CD14-positive monocyte (primary cell): Measurements from ENCODE around the gene CD44. TPM values are rescaled to one million over a fixed set of nuclear protein-coding genes. Genes with fewer than 3 reads are reported as not detected.
A peak's percentile ranks its signal among the peaks of the same experiment; 100 is the strongest.

Experiments
- DNase-seq, 3 donors: peaks; one replicate each; pipeline ENCODE4 v3.0.0-alpha.2; 2011 to 2022
- H2AFZ ChIP-seq: 2 replicates; pipeline ENCODE4 v1.6.0; 2012; ENCODE audit warnings: mild to moderate bottlenecking, low read depth, low read length, inconsistent platforms; ENCODE audit not compliant: insufficient read depth, poor library complexity, severe bottlenecking
- H3K27ac ChIP-seq, 2 donors: 1 replicate in 1 of 2; 2 replicates in 1 of 2; pipeline ENCODE4 v1.5.1; 2012 to 2013; ENCODE audit warnings: low read length in 2 of 2, control low read depth in 1 of 2, inconsistent platforms in 1 of 2, low read depth in 1 of 2, mild to moderate bottlenecking in 1 of 2
- H3K27me3 ChIP-seq, 2 donors: one replicate each; pipeline versions ENCODE4 v1.6.0 to v1.6.1; 2011 to 2013; ENCODE audit warnings: low read length in 2 of 2; ENCODE audit not compliant: control insufficient read depth in 2 of 2, insufficient read depth in 2 of 2
- H3K36me3 ChIP-seq, 2 donors: replicated peaks in 1 of 2; 1 replicate in 1 of 2; 2 replicates in 1 of 2; pipeline versions ENCODE4 v1.5.1 to v1.6.1; 2012 to 2013; ENCODE audit warnings: low read length in 2 of 2, control low read depth in 1 of 2, inconsistent platforms in 1 of 2, mild to moderate bottlenecking in 1 of 2; ENCODE audit not compliant: insufficient read depth in 2 of 2, control insufficient read depth in 1 of 2
- H3K4me1 ChIP-seq, 2 donors: 1 replicate in 1 of 2; 2 replicates in 1 of 2; pipeline versions ENCODE4 v1.5.1 to v1.6.1; 2012 to 2013; ENCODE audit warnings: low read length in 2 of 2, control low read depth in 1 of 2, inconsistent platforms in 1 of 2, mild to moderate bottlenecking in 1 of 2, moderate library complexity in 1 of 2; ENCODE audit not compliant: insufficient read depth in 2 of 2, control insufficient read depth in 1 of 2
- H3K4me2 ChIP-seq: replicated peaks from 2 replicates; pipeline ENCODE3; 2012; ENCODE audit warnings: low read length, moderate library complexity, mild to moderate bottlenecking; ENCODE audit not compliant: poor library complexity, severe bottlenecking; ENCODE audit errors: extremely low read depth
- H3K4me3 ChIP-seq, 3 experiments: fragments of 200-600 bp in 1 of 3; sonication (generic) in 1 of 3; replicated peaks in 1 of 3; 1 replicate in 2 of 3; 2 replicates in 1 of 3; pipeline ENCODE4 v1.5.1; 2011 to 2013; ENCODE audit warnings: low read length in 3 of 3, mild to moderate bottlenecking in 3 of 3, control low read depth in 2 of 3, low read depth in 2 of 3, inconsistent platforms in 1 of 3, moderate library complexity in 1 of 3
- H3K79me2 ChIP-seq: 2 replicates; pipeline ENCODE4 v1.6.0; 2012; ENCODE audit warnings: mild to moderate bottlenecking, control low read depth, inconsistent platforms, low read length, moderate library complexity; ENCODE audit not compliant: insufficient read depth
- H3K9ac ChIP-seq: 2 replicates; pipeline ENCODE4 v1.6.0; 2017; ENCODE audit warnings: low read length, mild to moderate bottlenecking; ENCODE audit not compliant: insufficient read depth, poor library complexity, severe bottlenecking
- H3K9me3 ChIP-seq, 2 donors: replicated peaks in 1 of 2; 1 replicate in 1 of 2; 2 replicates in 1 of 2; pipeline versions ENCODE4 v1.5.1 to v1.6.1; 2012 to 2013; ENCODE audit warnings: low read length in 2 of 2, control low read depth in 1 of 2; ENCODE audit not compliant: control insufficient read depth in 1 of 2, insufficient read depth in 1 of 2
- H4K20me1 ChIP-seq: 2 replicates; pipeline ENCODE4 v1.6.0; 2012; ENCODE audit warnings: mild to moderate bottlenecking, low read length, control low read depth, moderate library complexity; ENCODE audit not compliant: insufficient read depth
- H3K27ac Mint-ChIP-seq, 7 donors: one replicate each; pipeline ENCODE4 v1.8.0; 2020; ENCODE audit warnings: mild to moderate bottlenecking in 7 of 7, mixed read lengths in 7 of 7, moderate library complexity in 6 of 7, inconsistent platforms in 2 of 7
- H3K27me3 Mint-ChIP-seq, 3 donors: one replicate each; pipeline ENCODE4 v1.8.0; 2021 to 2022; ENCODE audit warnings: low read depth in 3 of 3, mild to moderate bottlenecking in 3 of 3, mixed read lengths in 3 of 3, moderate library complexity in 3 of 3, inconsistent platforms in 1 of 3
- H3K36me3 Mint-ChIP-seq, 2 donors: one replicate each; pipeline ENCODE4 v1.8.0; 2020; ENCODE audit warnings: mixed read lengths in 2 of 2, inconsistent platforms in 1 of 2, mild to moderate bottlenecking in 1 of 2
- H3K4me1 Mint-ChIP-seq: one replicate; pipeline ENCODE4 v1.8.0; 2020; ENCODE audit warnings: mild to moderate bottlenecking, mixed read lengths
- H3K4me3 Mint-ChIP-seq, 2 donors: one replicate each; pipeline ENCODE4 v1.8.0; 2020; ENCODE audit warnings: mild to moderate bottlenecking in 2 of 2, mixed read lengths in 2 of 2, moderate library complexity in 1 of 2
- H3K9me3 Mint-ChIP-seq, 7 donors: one replicate each; pipeline ENCODE4 v1.8.0; 2020 to 2022; ENCODE audit warnings: mixed read lengths in 7 of 7, mild to moderate bottlenecking in 6 of 7, moderate library complexity in 6 of 7, inconsistent platforms in 2 of 7
- WGBS: methylation state at CpG from one replicate; pipeline ENCODE4 v1.1.5; 2013; ENCODE audit warnings: missing lambda C conversion rate; ENCODE audit not compliant: insufficient coverage; 5-methylcytosine and 5-hydroxymethylcytosine counted together
- intact Hi-C, 2 donors: fragments of 100-400 bp; cut with micrococcal nuclease; formaldehyde crosslinking; loops; one replicate each; pipeline versions ENCODE4 v1.15.0 to v1.15.1; 2023
- polyA plus RNA-seq, 3 donors: library from polyadenylated mRNA; depleted of rRNA in 1 of 3; unstranded in 2 of 3; stranded (reverse) in 1 of 3; fragments of 300-500 nt in 2 of 3; fragments of >200 nt in 1 of 3; fragmentation: Illumina TruSeq in 2 of 3; gene quantifications; 1 replicate in 2 of 3; 2 replicates in 1 of 3; pipeline ENCODE4 v1.2.3, GENCODE V29; 2012 to 2021
- TF ChIP-seq, protein P1 (sequence below): fragments of 200-600 bp; IDR thresholded peaks from one replicate; pipeline ENCODE4 v1.8.0; 2022; ENCODE audit warnings: antibody characterized with exemption, mild to moderate bottlenecking

The CD44 gene
- polyA plus RNA-seq, 3 donors = 415 to 866 (median 531) TPM

DNA sequence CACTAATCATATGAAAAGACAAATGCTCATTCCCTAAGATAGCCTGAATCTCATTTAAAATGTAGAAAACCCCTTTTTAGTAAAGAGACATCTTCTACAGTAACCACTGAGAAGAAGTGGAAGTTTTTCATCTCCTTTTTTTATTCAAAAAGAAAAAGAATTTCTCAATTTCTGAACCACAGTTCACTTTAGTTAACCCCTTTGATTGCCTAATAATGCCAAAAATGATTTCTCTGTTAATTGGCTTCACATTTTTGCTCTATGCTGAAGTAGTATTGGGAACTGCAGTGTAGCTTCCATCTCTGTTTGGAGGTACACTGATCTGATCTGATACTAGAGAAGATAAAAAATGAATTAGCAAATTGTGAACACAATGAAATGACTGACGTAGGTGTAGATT is 58.3 kb downstream of the CD44 start:
- H3K79me2 ChIP-seq = peaks cover 95% of the 10 kb centered on the region
- peak overlapping the region; percentile 20 for H3K4me2 ChIP-seq
- TF ChIP-seq, protein P1, sequence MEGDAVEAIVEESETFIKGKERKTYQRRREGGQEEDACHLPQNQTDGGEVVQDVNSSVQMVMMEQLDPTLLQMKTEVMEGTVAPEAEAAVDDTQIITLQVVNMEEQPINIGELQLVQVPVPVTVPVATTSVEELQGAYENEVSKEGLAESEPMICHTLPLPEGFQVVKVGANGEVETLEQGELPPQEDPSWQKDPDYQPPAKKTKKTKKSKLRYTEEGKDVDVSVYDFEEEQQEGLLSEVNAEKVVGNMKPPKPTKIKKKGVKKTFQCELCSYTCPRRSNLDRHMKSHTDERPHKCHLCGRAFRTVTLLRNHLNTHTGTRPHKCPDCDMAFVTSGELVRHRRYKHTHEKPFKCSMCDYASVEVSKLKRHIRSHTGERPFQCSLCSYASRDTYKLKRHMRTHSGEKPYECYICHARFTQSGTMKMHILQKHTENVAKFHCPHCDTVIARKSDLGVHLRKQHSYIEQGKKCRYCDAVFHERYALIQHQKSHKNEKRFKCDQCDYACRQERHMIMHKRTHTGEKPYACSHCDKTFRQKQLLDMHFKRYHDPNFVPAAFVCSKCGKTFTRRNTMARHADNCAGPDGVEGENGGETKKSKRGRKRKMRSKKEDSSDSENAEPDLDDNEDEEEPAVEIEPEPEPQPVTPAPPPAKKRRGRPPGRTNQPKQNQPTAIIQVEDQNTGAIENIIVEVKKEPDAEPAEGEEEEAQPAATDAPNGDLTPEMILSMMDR = no peak
- H3K9me3 ChIP-seq = no peaks in the 10 kb centered on the region
- peaks cover 95% of the 10 kb centered on the region for H4K20me1 ChIP-seq
- Mint-ChIP-seq H3K9me3 (peaks cover 0 to under 1% (median 0%) of the 10 kb centered on the region in 7 donors), H3K27me3 (no peaks in the 10 kb centered on the region), H3K4me1 (peaks cover 53% of the 10 kb centered on the region), H3K4me3 (peak overlapping the region in 1 of 2 donors; percentile 44), H3K36me3 (peaks cover 93 to 98% of the 10 kb centered on the region in 2 donors), H3K27ac (peak overlapping the region; percentile 41 to 80 (median 62))
- H3K36me3 ChIP-seq = peaks cover 81 to 100% of the 10 kb centered on the region in 2 donors
- intact Hi-C loops = no loop called here
- peak overlapping the region in 1 of 3 experiments; percentile 15 for H3K4me3 ChIP-seq
- H2AFZ ChIP-seq = no peak overlapping the region
- H3K27ac ChIP-seq = peak overlapping the region in 1 of 2 donors; percentile 62
- peak in 1 of 3 donors; percentile 27 for DNase-seq
- H3K4me1 ChIP-seq = peaks cover 24 to 49% of the 10 kb centered on the region in 2 donors
- H3K9ac ChIP-seq = no peak overlapping the region
- 100% methylated on average over 1 of the region's 1 CpG for WGBS
- H3K27me3 ChIP-seq = no peaks in the 10 kb centered on the region

DNA sequence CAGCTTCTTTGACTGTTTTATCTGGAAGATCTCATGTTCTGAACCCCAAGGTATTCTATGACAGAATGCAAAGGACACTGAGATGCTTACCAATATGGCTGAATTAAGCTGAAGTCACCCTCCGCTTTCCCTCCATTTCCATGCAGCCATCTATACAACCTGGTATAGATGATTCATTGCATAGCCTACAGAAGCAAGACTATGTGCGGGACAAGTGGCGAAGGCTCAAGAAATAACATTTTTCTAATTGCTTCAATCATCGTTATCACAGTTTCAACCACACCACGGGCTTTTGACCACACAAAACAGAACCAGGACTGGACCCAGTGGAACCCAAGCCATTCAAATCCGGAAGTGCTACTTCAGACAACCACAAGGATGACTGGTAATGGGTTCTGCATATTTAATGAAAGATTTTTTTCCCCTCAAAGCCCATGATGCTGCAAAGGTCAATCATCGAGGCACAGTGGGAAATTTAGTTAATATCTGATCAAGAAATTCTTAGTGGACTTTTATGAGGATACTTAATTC is 61.9 kb downstream of the CD44 start:
- Histone ChIP-seq H3K36me3 (peaks cover 74 to 100% of the 10 kb centered on the region in 2 donors), H2AFZ (no peak overlapping the region), H3K27me3 (no peaks in the 10 kb centered on the region), H3K4me3 (no peak overlapping the region), H3K4me2 (no peak overlapping the region), H3K9ac (no peak overlapping the region), H3K4me1 (peaks cover 15 to 39% of the 10 kb centered on the region in 2 donors), H3K27ac (no peak overlapping the region), H4K20me1 (peaks cover 71% of the 10 kb centered on the region), H3K79me2 (peaks cover 85% of the 10 kb centered on the region), H3K9me3 (no peaks in the 10 kb centered on the region)
- Mint-ChIP-seq H3K4me1 (peaks cover 47% of the 10 kb centered on the region), H3K9me3 (no peaks in the 10 kb centered on the region), H3K27me3 (no peaks in the 10 kb centered on the region), H3K36me3 (peaks cover 93 to 97% of the 10 kb centered on the region in 2 donors), H3K4me3 (no peak overlapping the region), H3K27ac (peak overlapping the region in 1 of 7 donors; percentile 61)
- no peak for DNase-seq
- TF ChIP-seq, protein P1 = no peak
- intact Hi-C loops = no loop called here
- WGBS = 100% methylated on average over 3 of the region's 7 CpGs
